ENCODE measurements around the gene ZNF24.

GRCh38 chr18:35283923-35284794 lies 60.1 kb downstream of the ZNF24 start:
- TF ChIP-seq CTCF (IDR thresholded peaks at IDR 0.05 in 8 of 11, conservative IDR thresholded peaks at IDR 0.05 in 3 of 11): no peak
- TF ChIP-seq POLR2A (IDR thresholded peaks at IDR 0.05): no peak
